BJ (cell line): ENCODE measurements around the gene URB1. TPM values are rescaled to one million over a fixed set of nuclear protein-coding genes. Genes with fewer than 3 reads are reported as not detected.

Experiments used
- CTCF ChIA-PET: fragments of 350-600 bp; formaldehyde crosslinking; extraction: SDS; loops from one replicate; lab custom pipeline; 2021; ENCODE audit warnings: antibody characterized with exemption, inconsistent platforms; lab: Yijun Ruan, JAX
- POLR2A ChIA-PET: fragments of 300-600 bp; sonication (Branson Sonifier 250); formaldehyde crosslinking; extraction: SDS; loops from one replicate; lab custom pipeline; 2021; ENCODE audit warnings: antibody characterized with exemption; lab: Charles Lee
- DNase-seq: peaks from one replicate; pipeline ENCODE4 v3.0.0-alpha.2; 2011; ENCODE audit warnings: low read depth
- H3K27me3 ChIP-seq: 2 replicates; pipeline ENCODE4 v1.6.0; 2011; ENCODE audit warnings: low read length; ENCODE audit not compliant: control insufficient read depth, insufficient read depth
- H3K36me3 ChIP-seq: 2 replicates; pipeline ENCODE4 v1.5.1; 2011; ENCODE audit warnings: low read length; ENCODE audit not compliant: control insufficient read depth, insufficient read depth
- H3K4me3 ChIP-seq: 2 replicates; pipeline ENCODE4 v1.5.1; 2011; ENCODE audit warnings: low read depth, mild to moderate bottlenecking, control low read depth, low read length
- CTCF ChIP-seq: IDR thresholded peaks from 2 replicates; pipeline ENCODE4 v1.5.1; 2011; ENCODE audit warnings: low read depth, mild to moderate bottlenecking, control low read depth, inconsistent platforms, low read length, moderate library complexity; ENCODE audit not compliant: insufficient read depth
- polyA plus RNA-seq: library from polyadenylated mRNA; depleted of rRNA; stranded (reverse); fragments of >200 nt; gene quantifications from 2 replicates; pipeline ENCODE4 v1.2.3, GENCODE V29; 2011

The URB1 gene
- polyA plus RNA-seq, 1 experiment, result 8.8 TPM

DNA sequence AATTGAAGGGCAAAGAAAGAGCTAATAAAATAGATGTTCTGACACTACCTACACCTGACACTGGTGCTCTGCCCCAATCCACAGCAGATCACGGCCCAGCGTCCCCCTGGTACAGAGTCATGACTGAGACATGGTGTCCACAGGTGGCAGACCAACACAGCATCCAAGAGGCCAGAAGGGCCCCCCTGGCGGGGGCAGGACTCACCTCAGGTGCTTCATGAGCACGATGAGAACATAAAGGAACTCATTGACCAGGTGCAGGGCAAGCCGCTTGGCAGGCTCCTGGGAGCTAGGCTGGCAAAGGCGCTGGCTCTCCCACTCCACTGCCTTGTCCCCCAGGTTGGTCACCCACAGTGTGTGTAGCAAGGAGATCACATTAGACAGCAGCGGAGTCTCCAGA is 73.8 kb downstream of the URB1 start:
- DNase-seq, result no peak
- no peaks in the 10 kb centered on the region for H3K27me3 ChIP-seq
- H3K4me3 ChIP-seq, result no peak overlapping the region
- no peak for TF ChIP-seq CTCF
- H3K36me3 ChIP-seq, result peaks cover 47% of the 10 kb centered on the region
- ChIA-PET CTCF (no interaction called here), POLR2A (no interaction called here)

DNA sequence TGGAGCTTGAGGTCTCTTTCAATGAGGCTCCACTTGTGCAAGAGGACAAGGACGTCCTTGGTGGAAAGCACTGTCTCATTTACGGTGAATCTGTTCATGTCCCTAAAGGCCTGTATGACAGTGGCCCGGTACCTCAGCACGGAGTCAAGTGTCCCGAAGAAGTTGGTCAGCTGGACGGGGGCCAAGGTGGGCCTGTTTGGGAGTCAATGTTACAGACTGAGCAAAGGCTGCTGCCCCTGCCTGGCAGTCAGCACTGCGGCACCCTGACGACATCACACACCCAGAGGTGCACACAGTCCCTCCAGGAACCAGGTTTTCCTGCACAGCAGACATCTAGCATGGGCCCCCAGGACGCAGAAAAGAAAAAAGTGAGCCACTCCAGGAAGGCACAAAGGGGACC is 75.1 kb downstream of the URB1 start:
- no peak for DNase-seq
- CTCF ChIA-PET, result no interaction called here
- POLR2A ChIA-PET, result no interaction called here
- H3K4me3 ChIP-seq, result no peak overlapping the region
- H3K27me3 ChIP-seq, result no peaks in the 10 kb centered on the region
- TF ChIP-seq CTCF, result no peak
- H3K36me3 ChIP-seq, result peaks cover 42% of the 10 kb centered on the region

DNA sequence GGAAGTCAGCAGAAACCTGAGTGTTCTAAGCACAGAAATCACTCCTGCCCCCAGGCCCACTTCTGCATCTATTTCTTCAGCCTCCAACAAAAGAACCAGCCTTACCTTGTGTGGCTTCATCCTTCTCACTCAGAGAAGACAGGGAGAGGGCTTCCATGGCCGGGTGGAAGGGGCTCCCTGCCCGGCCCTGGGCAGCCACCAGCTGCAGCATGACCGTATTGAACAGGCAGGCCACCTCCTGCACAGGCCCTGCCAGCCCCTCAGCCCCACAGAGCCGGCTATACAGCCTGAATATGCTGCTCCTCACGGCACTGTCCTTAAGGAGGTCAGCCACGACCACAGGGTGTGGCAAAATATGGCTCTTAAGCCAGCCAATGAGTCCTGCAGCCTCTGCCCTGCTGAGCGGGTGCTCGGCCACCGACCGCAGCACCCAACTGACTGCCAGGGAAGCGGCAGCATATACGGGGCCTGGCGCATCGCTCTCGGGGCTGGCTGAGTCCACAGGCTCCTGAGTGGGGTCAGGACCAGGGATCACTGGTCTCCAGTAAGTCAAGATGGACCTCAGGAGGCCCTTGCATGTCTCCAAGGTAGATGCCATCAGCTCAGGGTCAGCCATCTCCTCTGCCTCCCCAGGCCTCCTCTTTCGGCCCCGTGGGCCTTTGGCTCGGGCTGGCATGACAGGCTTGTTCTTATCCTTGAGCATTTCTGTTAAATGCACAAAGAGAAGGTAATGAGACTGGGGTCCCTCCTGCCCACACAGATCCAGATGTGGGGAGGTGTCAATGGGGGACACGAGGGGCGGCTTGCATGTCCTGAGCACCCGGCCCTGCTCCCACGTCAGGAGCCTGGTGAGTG is 76.2 kb downstream of the URB1 start:
- ChIA-PET POLR2A (no interaction called here), CTCF (interaction anchor here (0.6 kb wide), 1 partner anchor 58 kb away, joined by 3 read pairs; no protein-coding TSS in a partner anchor)
- peaks cover 38% of the 10 kb centered on the region for H3K36me3 ChIP-seq
- DNase-seq, result no peak
- TF ChIP-seq CTCF, result no peak
- no peaks in the 10 kb centered on the region for H3K27me3 ChIP-seq
- no peak overlapping the region for H3K4me3 ChIP-seq

DNA sequence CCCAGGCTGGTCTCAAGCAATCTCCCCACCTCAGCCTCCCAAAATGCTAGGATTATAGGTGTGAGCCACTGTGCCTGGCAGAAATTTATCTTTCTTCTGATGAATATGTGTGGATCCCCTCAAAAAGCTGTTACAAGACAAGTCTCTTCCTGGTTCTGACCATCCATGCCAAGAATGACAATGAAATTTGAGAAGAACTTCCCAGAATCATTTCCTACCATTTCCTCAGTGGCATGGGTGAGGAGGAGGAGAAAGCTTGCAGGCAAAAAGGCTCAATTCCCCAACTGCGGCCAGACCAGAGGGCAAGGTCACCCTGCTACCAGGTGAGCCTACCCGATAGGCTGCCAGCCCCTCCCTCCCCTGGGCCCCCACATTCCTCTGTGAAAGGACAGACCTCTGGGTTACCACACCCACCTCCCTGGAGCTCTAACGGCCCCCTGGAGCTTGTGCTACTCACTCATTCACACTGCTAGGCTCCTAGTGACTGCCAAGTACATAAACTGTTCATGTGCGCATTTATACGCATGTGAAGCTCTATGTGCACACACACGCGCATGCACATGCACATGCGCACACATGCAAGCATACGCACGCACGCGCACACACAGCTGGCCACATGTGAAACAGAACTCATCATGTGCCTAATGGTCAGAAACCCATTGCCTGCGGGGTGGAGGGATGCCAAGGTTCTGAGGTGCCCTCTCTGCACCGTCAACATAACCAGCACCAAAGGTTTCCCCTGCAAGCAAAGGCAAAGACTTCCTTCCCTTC is 77.1 kb downstream of the URB1 start:
- TF ChIP-seq CTCF, result no peak
- Histone ChIP-seq H3K36me3 (peaks cover 34% of the 10 kb centered on the region), H3K4me3 (no peak overlapping the region), H3K27me3 (no peaks in the 10 kb centered on the region)
- no peak for DNase-seq
- ChIA-PET CTCF (interaction anchor here (0.6 kb wide), 1 partner anchor 59 kb away, joined by 3 read pairs; no protein-coding TSS in a partner anchor), POLR2A (no interaction called here)

GRCh38 chr21:32314806-32315205 is 78.0 kb downstream of the URB1 start:
- DNase-seq, result no peak
- H3K36me3 ChIP-seq, result peaks cover 29% of the 10 kb centered on the region
- no peak for TF ChIP-seq CTCF
- ChIA-PET POLR2A (no interaction called here), CTCF (no interaction called here)
- H3K4me3 ChIP-seq, result no peak overlapping the region
- H3K27me3 ChIP-seq, result no peaks in the 10 kb centered on the region
